ENCODE measurements around the gene ALS2. TPM values are rescaled to one million over a fixed set of nuclear protein-coding genes. Genes with fewer than 3 reads are reported as not detected.

Gene ALS2
- total and polyA plus RNA-seq, 12 donors, result 3.1 to 24.3 (median 15.3) TPM

GRCh38 chr2:201746551-201746950, 34.2 kb downstream of the ALS2 start:
- intact Hi-C loops (cut with DNase I), result no loop called here
- 85 to 92% (median 87%) methylated on average over 6 of the region's 6 CpGs for whole genome bisulfite sequencing, 4 donors

GRCh38 chr2:201735486-201735885, 45.2 kb downstream of the ALS2 start:
- WGBS, 4 donors, result 31 to 47% (median 42%) methylated on average over 2 of the region's 2 CpGs
- H3K4me1 ChIP-seq (replicated peaks in 1 of 2), result no peaks in the 10 kb centered on the region
- intact Hi-C loops (cut with DNase I), result no loop called here
- DNase-seq, result no peak
- peaks cover 0 to 5% (median 0%) of the 10 kb centered on the region in 3 donors for H3K9me3 ChIP-seq (replicated peaks in 1 of 3)
- H3K27ac ChIP-seq, result no peak overlapping the region
- no peak for TF ChIP-seq POLR2A (IDR thresholded peaks at IDR 0.05)
- no peak for TF ChIP-seq CTCF (IDR thresholded peaks at IDR 0.05)
- H3K4me3 ChIP-seq, result no peak overlapping the region
- H3K27me3 ChIP-seq, result no peaks in the 10 kb centered on the region
- H3K36me3 ChIP-seq (replicated peaks in 1 of 2), result peaks cover 0 to 19% of the 10 kb centered on the region in 2 donors

More at GRCh38 chr2:201746551-201746950, 34.2 kb downstream of the ALS2 start:
- no peak overlapping the region for H3K27ac ChIP-seq
- no peaks in the 10 kb centered on the region for H3K9me3 ChIP-seq (replicated peaks in 1 of 3)
- H3K36me3 ChIP-seq (replicated peaks in 1 of 2), result peaks cover 0 to 39% of the 10 kb centered on the region in 2 donors
- no peaks in the 10 kb centered on the region for H3K4me1 ChIP-seq (replicated peaks in 1 of 2)
- DNase-seq, result no peak
- no peak overlapping the region for H3K4me3 ChIP-seq
- TF ChIP-seq POLR2A (IDR thresholded peaks at IDR 0.05) (no peak), CTCF (IDR thresholded peaks at IDR 0.05) (no peak)
- H3K27me3 ChIP-seq, result no peaks in the 10 kb centered on the region

GRCh38 chr2:201734111-201734510, 46.6 kb downstream of the ALS2 start:
- Histone ChIP-seq H3K9me3 (replicated peaks in 1 of 3) (peaks cover 0 to 5% (median 0%) of the 10 kb centered on the region in 3 donors), H3K36me3 (replicated peaks in 1 of 2) (peaks cover 0 to 20% of the 10 kb centered on the region in 2 donors), H3K27me3 (no peaks in the 10 kb centered on the region), H3K4me3 (no peak overlapping the region), H3K27ac (no peak overlapping the region), H3K4me1 (replicated peaks in 1 of 2) (no peaks in the 10 kb centered on the region)
- intact Hi-C loops (cut with DNase I), result no loop called here
- DNase-seq, result no peak
- TF ChIP-seq CTCF (IDR thresholded peaks at IDR 0.05), result no peak
- 67 to 94% (median 92%) methylated on average over 4 of the region's 4 CpGs for WGBS, 4 donors

- intact Hi-C loops (cut with DNase I), result no loop called here
These were observed 47.2 kb downstream of the ALS2 start for GRCh38 chr2:201733544-201733943.

More at GRCh38 chr2:201733544-201733943, 47.2 kb downstream of the ALS2 start:
- no peak for DNase-seq
- peaks cover 0 to 5% (median 0%) of the 10 kb centered on the region in 3 donors for H3K9me3 ChIP-seq (replicated peaks in 1 of 3)
- H3K4me3 ChIP-seq, result no peak overlapping the region
- no peaks in the 10 kb centered on the region for H3K27me3 ChIP-seq
- peaks cover 0 to 22% of the 10 kb centered on the region in 2 donors for H3K36me3 ChIP-seq (replicated peaks in 1 of 2)
- H3K27ac ChIP-seq, result no peak overlapping the region
- H3K4me1 ChIP-seq (replicated peaks in 1 of 2), result no peaks in the 10 kb centered on the region
- 78 to 95% (median 89%) methylated on average over 1 of the region's 1 CpG for WGBS, 4 donors
- TF ChIP-seq CTCF (IDR thresholded peaks at IDR 0.05), result no peak
- TF ChIP-seq POLR2A (IDR thresholded peaks at IDR 0.05), result no peak
